ENCODE results near the gene LPCAT1. TPM values are rescaled to one million over a fixed set of nuclear protein-coding genes. Genes with fewer than 3 reads are reported as not detected.

LPCAT1 gene
- total and polyA plus RNA-seq, 2 of the 13 experiments (the other 11 are each of a cell fraction or from before 2014, with no cell fraction given) = 29.8 to 90.6 TPM

DNA sequence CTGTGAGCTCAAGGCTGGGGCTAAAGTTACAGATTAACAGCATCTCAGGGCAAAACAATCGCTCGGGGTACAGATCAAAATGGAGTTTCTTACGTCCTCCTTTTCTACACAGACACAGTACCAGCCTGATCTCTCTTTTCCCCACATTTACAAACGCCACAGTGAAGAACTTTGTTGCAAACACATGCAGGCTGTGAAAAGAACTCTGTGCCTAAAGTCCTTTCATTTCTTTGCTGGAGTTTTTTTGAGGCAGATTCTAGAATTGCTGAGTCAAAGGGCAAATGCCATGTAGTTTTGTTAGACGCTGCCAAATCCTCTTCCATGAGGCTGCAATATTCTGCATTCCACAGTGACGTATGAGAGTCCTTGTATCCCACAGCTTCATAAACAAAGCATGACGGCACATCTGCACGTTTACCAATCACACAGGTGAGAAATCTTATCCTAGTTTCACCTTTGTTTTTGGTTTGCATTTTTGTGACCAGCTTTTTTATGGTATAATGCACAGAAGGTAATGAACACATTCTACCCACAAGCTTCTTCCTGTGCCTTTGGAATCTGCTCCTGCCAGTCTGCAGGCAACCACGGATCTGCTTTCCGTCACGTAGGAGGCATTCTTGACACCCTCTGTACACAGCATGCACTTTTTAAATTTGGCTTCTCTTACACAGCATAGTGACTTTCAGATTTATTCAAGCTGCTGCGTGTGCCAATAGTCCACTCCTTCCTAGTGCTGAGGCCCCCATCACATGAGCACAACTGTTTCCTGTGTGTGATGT lies 44.6 kb upstream of the LPCAT1 start (continued):
- TF ChIP-seq, protein P1, sequence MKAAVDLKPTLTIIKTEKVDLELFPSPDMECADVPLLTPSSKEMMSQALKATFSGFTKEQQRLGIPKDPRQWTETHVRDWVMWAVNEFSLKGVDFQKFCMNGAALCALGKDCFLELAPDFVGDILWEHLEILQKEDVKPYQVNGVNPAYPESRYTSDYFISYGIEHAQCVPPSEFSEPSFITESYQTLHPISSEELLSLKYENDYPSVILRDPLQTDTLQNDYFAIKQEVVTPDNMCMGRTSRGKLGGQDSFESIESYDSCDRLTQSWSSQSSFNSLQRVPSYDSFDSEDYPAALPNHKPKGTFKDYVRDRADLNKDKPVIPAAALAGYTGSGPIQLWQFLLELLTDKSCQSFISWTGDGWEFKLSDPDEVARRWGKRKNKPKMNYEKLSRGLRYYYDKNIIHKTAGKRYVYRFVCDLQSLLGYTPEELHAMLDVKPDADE (CRISPR knock-in tag; IDR thresholded peaks at IDR 0.05) = no peak
- TF ChIP-seq ZNF292 (CRISPR knock-in tag; IDR thresholded peaks at IDR 0.05; ENCODE audit: borderline replicate concordance, low read depth) (peak; percentile 54; the same call in 1 of the 2 replicates), ZNF12 (CRISPR knock-in tag; IDR thresholded peaks at IDR 0.05) (peak; percentile 27; the same call in 1 of the 2 replicates), JUND (CRISPR knock-in tag; IDR thresholded peaks at IDR 0.05) (no peak), ZHX2 (IDR thresholded peaks at IDR 0.05; ENCODE audit: low read depth) (peak; percentile 44; the same call in 1 of the 2 replicates), ZHX2 (CRISPR knock-in tag; IDR thresholded peaks at IDR 0.05; ENCODE audit: borderline replicate concordance) (no peak), ZNF619 (CRISPR knock-in tag; IDR thresholded peaks at IDR 0.05) (0 out of 2 replicates have a peak, but pooled peaks have one; percentile 36), BATF2 (CRISPR knock-in tag; IDR thresholded peaks at IDR 0.05) (no peak), CHD2 (IDR thresholded peaks at IDR 0.05; ENCODE audit: low read depth, low read length) (no peak), ELF3 (CRISPR knock-in tag; IDR thresholded peaks at IDR 0.05) (peak; percentile 48; the same call in 1 of the 2 replicates), MYPOP (CRISPR knock-in tag; IDR thresholded peaks at IDR 0.05) (peak; percentile 48; the same call in 1 of the 2 replicates), SP5 (CRISPR knock-in tag; IDR thresholded peaks at IDR 0.05; ENCODE audit: borderline replicate concordance, low read depth) (peak; percentile 37; the same call in 1 of the 2 replicates), HNF1B (CRISPR knock-in tag; IDR thresholded peaks at IDR 0.05) (peak; percentile 22; the same call in 1 of the 2 replicates), TP53 (CRISPR knock-in tag; conservative IDR thresholded peaks at IDR 0.05) (0 out of 2 replicates have a peak, but pooled peaks have one; percentile 45), GZF1 (CRISPR knock-in tag; IDR thresholded peaks at IDR 0.05) (no peak), ZNF331 (CRISPR knock-in tag; IDR thresholded peaks at IDR 0.05) (0 out of 2 replicates have a peak, but pooled peaks have one; percentile 29)
- TF ChIP-seq, protein P2, sequence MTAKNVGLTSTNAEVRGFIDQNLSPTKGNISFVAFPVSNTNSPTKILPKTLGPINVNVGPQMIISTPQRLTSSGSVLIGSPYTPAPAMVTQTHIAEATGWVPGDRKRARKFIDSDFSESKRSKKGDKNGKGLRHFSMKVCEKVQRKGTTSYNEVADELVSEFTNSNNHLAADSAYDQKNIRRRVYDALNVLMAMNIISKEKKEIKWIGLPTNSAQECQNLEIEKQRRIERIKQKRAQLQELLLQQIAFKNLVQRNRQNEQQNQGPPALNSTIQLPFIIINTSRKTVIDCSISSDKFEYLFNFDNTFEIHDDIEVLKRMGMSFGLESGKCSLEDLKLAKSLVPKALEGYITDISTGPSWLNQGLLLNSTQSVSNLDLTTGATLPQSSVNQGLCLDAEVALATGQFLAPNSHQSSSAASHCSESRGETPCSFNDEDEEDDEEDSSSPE (CRISPR knock-in tag; IDR thresholded peaks at IDR 0.05) = peak; percentile 41; the same call in 1 of the 2 replicates

Measured in HepG2 (cell line).